GM12892 (cell line): ENCODE data around the gene ZP4.

ENCODE experiments used
- POLR2A ChIP-seq: IDR thresholded peaks from 2 replicates; pipeline ENCODE4 v1.6.1; 2011; ENCODE audit warnings: low read depth, low read length, control low read depth
- POLR2AphosphoS5 ChIP-seq: IDR thresholded peaks from 2 replicates; pipeline ENCODE4 v1.6.1; 2011; ENCODE audit warnings: low read depth, low read length, control low read depth

- TF ChIP-seq POLR2AphosphoS5: no peak
- TF ChIP-seq POLR2A: no peak
Observed at GRCh38 chr1:237834048-237834447, 56.7 kb downstream of the ZP4 start.
